Stomach (tissue), 4 donors: ENCODE data around the gene TMEM51.

ENCODE experiments used
- EP300 ChIP-seq: sonication (generic); formaldehyde crosslinking; IDR thresholded peaks from one replicate; pipeline ENCODE4 v1.6.1; 2017; ENCODE audit warnings: antibody characterized with exemption
- POLR2AphosphoS5 ChIP-seq, 3 donors: sonication (generic); formaldehyde crosslinking; IDR thresholded peaks; one replicate each; pipeline ENCODE4 v1.6.1; 2016; ENCODE audit warnings: antibody characterized with exemption in 3 of 3
- TF ChIP-seq, protein P1 (sequence below), 7 experiments: fragments of 450-650 bp in 4 of 7; fragments of 200-600 bp in 3 of 7; sonication (generic) in 3 of 7; IDR thresholded peaks; one replicate each; pipeline ENCODE4 v1.5.1; 2016 to 2019; ENCODE audit warnings: antibody characterized with exemption in 7 of 7, control low read depth in 2 of 7, mild to moderate bottlenecking in 1 of 7

DNA sequence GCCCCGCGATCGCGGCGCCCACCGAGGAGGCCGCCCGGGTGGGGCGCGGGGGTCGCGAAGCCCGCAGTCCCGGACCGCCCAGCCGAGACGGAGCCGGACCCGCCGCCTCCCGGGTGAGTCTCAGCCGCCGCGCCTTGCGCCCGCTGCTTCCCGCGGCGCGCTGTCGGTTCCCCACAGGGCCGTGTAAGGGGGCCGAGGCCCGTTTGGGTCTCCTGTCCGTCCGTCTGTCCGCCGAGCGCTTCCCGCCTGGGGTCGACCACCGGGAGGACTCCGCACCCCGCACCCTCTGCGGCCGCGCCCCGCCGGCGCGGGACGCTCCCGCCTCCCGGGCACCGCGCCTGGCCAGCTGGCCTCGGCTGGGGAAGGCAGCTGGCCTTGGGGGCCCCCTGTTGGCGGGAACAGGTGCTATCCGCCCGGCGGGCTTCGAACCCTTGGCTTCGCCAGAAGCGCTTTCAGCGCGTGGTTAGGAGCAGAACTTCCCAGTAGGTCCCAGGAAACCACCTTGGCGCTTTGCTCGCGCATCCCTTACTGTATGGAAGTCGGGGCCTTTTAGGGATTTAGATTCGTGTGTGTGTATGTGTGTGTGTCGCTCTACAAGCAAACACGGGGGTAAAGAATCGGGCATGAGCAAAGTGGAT, 414 bp downstream of the TMEM51 start:
- TF ChIP-seq, protein P1, sequence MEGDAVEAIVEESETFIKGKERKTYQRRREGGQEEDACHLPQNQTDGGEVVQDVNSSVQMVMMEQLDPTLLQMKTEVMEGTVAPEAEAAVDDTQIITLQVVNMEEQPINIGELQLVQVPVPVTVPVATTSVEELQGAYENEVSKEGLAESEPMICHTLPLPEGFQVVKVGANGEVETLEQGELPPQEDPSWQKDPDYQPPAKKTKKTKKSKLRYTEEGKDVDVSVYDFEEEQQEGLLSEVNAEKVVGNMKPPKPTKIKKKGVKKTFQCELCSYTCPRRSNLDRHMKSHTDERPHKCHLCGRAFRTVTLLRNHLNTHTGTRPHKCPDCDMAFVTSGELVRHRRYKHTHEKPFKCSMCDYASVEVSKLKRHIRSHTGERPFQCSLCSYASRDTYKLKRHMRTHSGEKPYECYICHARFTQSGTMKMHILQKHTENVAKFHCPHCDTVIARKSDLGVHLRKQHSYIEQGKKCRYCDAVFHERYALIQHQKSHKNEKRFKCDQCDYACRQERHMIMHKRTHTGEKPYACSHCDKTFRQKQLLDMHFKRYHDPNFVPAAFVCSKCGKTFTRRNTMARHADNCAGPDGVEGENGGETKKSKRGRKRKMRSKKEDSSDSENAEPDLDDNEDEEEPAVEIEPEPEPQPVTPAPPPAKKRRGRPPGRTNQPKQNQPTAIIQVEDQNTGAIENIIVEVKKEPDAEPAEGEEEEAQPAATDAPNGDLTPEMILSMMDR (IDR thresholded peaks at IDR 0.05) = peak in 5 of 7 experiments; percentile 39 to 71 (median 65)
- TF ChIP-seq EP300 (no peak), POLR2AphosphoS5 (IDR thresholded peaks at IDR 0.05) (peak in 1 of 3 donors; percentile 16)
